DOHH2 (cell line): Measurements from ENCODE around the gene IGF2BP1.

Experiments
- EZH2phosphoT487 ChIP-seq: fragments of 200-600 bp; sonication (generic); IDR thresholded peaks from 2 replicates; pipeline ENCODE4 v1.6.1; 2017; ENCODE audit warnings: borderline replicate concordance, mild to moderate bottlenecking, antibody characterized with exemption, low read length, moderate library complexity, mixed read lengths
- TF ChIP-seq, protein P1 (sequence below): fragments of 200-600 bp; sonication (generic); IDR thresholded peaks from one replicate; pipeline ENCODE4 v1.5.1; 2014; ENCODE audit warnings: antibody characterized with exemption, mild to moderate bottlenecking, low read depth, low read length; ENCODE audit not compliant: poor library complexity, severe bottlenecking

DNA sequence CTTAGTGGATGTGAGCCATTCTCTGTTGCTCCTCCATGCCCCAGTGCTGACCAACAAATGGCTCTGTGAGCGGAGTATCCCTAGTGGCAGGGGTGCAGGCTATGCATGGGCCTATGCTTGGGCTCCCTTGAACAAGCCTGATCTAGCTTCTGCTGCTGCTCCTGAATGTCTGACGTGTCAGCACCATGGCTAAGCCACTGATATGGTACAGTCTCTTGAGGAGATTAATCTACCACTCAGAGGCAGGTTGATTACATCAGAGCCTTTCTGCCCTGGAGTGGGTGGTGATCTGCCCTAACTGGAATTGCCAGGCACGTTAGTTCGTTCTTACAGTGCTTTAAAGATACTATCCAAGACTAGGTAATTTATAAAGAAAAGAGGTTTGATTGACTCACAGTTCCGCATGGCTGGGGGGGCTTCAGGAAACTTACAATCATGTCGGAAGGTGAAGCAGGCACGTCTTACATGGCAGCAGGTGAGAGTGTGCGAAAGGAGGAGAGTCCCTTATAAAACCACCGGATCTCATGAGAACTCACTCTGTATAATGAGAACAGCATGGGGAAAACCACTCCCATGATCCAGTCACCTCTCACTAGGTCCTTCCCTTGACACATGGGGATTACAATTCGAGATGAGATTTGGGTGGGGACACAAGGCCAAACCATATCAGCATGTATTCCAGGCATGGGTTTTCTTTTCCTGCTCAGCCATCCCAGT is 93.9 kb downstream of the IGF2BP1 start:
- TF ChIP-seq, protein P1, sequence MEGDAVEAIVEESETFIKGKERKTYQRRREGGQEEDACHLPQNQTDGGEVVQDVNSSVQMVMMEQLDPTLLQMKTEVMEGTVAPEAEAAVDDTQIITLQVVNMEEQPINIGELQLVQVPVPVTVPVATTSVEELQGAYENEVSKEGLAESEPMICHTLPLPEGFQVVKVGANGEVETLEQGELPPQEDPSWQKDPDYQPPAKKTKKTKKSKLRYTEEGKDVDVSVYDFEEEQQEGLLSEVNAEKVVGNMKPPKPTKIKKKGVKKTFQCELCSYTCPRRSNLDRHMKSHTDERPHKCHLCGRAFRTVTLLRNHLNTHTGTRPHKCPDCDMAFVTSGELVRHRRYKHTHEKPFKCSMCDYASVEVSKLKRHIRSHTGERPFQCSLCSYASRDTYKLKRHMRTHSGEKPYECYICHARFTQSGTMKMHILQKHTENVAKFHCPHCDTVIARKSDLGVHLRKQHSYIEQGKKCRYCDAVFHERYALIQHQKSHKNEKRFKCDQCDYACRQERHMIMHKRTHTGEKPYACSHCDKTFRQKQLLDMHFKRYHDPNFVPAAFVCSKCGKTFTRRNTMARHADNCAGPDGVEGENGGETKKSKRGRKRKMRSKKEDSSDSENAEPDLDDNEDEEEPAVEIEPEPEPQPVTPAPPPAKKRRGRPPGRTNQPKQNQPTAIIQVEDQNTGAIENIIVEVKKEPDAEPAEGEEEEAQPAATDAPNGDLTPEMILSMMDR: no peak
- TF ChIP-seq EZH2phosphoT487: no peak
